ENCODE measurements around the gene BMPR1A.

BMPR1A gene
- 6.7 to 35.9 (median 20.4) reads per million in 9 experiments for total RNA-seq

DNA sequence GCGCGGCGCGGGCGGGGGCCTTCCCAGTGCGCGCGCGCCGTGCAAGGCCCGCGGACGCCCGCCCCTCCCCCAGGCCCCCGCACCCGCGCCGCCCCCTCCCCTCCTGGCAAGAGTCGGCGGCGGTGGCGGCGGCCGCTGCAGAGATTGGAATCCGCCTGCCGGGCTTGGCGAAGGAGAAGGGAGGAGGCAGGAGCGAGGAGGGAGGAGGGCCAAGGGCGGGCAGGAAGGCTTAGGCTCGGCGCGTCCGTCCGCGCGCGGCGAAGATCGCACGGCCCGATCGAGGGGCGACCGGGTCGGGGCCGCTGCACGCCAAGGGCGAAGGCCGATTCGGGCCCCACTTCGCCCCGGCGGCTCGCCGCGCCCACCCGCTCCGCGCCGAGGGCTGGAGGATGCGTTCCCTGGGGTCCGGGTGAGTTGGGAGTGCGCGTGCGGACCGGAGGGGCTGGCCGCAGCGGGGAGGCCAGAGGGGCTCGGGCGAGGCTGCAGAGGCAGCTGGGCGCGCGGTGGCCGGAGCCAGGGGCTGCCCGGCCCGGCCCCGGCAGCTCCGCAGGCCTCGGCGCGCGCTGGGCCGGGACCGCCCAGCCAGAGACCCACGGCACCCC lies at the start of gene BMPR1A:
TSS of gene BMPR1A (plus strand) at position 109 of the 602 bp plus-strand sequence. CDS start 119,400 bp downstream, outside the sequence.
- peak; percentile 53 for ATAC-seq (replicated peaks)

DNA sequence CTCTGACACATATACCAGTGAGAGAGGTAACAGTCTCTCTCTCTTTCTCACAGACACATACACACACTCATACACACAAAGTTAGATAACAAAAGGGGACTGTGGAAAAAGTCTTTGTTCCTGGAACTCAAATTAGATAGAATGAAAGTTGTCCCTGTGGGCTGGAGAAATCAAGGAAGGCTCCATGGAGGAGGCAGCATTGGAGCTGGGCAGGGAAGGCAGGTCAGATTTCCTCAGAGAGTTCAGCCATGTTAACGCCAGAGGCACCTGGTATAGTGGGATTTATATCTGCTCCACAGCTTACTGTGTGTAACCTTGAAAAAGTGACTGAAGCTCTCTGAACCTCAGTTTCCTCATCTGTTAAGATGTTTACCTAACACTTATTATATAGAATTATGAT lies 49.4 kb upstream of the BMPR1A start:
- DNase-seq (no peak), ATAC-seq (replicated peaks) (no peak)
- H3K36me3 Mint-ChIP-seq (ENCODE audit: insufficient read depth) = peaks cover 5% of the 10 kb centered on the region
- peaks cover 0 to 1% of the 10 kb centered on the region in 2 donors for H3K9me3 Mint-ChIP-seq
- H3K27me3 Mint-ChIP-seq = no peaks in the 10 kb centered on the region
- no peak overlapping the region for H3K27ac Mint-ChIP-seq
- H3K4me3 Mint-ChIP-seq = no peak overlapping the region
- peaks cover 2 to 9% of the 10 kb centered on the region in 2 donors for H3K4me1 Mint-ChIP-seq (ENCODE audit: low read depth in 2 of 2)

More for the DNA sequence above, at the start of gene BMPR1A:
- Mint-ChIP-seq H3K9me3 (no peaks in the 10 kb centered on the region), H3K27me3 (no peaks in the 10 kb centered on the region), H3K4me3 (peak within 1 kb of the TSS; percentile 86 to 87), H3K27ac (peak within 1 kb of the TSS; percentile 75 to 85), H3K4me1 (ENCODE audit: low read depth in 2 of 2) (peaks cover 25 to 32% of the 10 kb centered on the region in 2 donors), H3K36me3 (ENCODE audit: insufficient read depth) (peaks cover 5% of the 10 kb centered on the region)
- no peak for DNase-seq

DNA sequence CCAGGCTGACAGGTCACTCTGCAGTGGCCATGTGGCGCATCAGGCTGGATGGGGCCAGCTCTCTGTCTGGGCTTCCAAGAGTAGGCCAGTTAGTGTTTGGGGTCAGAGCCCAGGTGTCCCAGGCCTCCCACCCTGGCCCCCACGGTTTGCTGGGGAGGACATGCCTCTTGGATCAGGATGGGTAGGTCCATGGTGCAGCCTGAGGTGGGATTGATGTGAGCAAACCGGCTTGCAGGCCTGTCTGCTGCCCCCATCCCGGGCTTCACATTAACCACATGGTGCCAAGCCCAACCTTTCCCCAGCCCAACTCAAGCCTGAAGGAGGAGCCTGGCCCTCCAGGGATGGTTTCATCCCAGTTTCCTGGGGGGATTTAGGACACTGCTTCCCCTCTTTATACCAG lies 48.9 kb upstream of the BMPR1A start:
- no peak overlapping the region for H3K27ac Mint-ChIP-seq
- no peak for ATAC-seq (replicated peaks)
- no peaks in the 10 kb centered on the region for H3K27me3 Mint-ChIP-seq
- no peak for DNase-seq
- peaks cover 5% of the 10 kb centered on the region for H3K36me3 Mint-ChIP-seq (ENCODE audit: insufficient read depth)
- H3K9me3 Mint-ChIP-seq = peaks cover 0 to 1% of the 10 kb centered on the region in 2 donors
- peaks cover 6 to 13% of the 10 kb centered on the region in 2 donors for H3K4me1 Mint-ChIP-seq (ENCODE audit: low read depth in 2 of 2)
- no peak overlapping the region for H3K4me3 Mint-ChIP-seq

DNA sequence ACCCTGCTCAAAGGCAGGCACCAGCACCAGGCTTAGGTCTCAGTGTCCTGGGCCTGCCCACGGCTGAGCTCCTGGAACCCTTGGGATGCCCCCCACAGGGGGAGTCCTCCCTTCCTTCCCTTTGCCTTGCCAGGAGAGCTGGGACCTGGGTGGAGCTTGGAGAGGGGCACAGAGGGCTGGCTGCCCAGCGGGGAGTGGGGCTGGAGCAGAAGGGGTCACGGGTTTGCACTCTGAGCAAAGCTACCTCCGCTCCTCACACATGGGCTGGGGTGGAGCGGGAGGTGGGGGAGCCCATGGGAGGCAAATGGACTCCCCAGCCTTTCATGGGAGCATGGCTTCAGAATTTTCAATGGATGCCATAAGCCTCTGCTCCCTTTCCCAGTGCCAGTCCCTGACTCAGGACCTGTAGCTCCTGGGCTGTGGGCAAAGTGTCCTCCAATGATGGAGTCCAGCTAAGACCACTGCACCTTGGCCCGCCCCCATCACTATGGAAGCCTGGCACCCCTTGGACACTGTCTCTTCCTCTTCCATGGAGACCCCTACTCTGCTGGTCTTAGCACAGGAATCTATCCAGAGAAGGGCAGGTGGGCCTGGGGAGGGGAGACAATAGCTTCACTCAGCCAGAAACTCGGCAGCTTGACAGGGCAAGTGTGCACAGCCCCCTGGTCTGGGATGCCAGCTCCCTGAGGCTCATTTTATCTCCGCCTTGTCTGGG lies 48.2 kb upstream of the BMPR1A start:
- peaks cover 6 to 13% of the 10 kb centered on the region in 2 donors for H3K4me1 Mint-ChIP-seq (ENCODE audit: low read depth in 2 of 2)
- H3K27me3 Mint-ChIP-seq = no peaks in the 10 kb centered on the region
- H3K9me3 Mint-ChIP-seq = peaks cover 0 to 1% of the 10 kb centered on the region in 2 donors
- no peak overlapping the region for H3K4me3 Mint-ChIP-seq
- DNase-seq = no peak
- H3K27ac Mint-ChIP-seq = no peak overlapping the region
- H3K36me3 Mint-ChIP-seq (ENCODE audit: insufficient read depth) = peaks cover 5% of the 10 kb centered on the region
- ATAC-seq (replicated peaks) = no peak

DNA sequence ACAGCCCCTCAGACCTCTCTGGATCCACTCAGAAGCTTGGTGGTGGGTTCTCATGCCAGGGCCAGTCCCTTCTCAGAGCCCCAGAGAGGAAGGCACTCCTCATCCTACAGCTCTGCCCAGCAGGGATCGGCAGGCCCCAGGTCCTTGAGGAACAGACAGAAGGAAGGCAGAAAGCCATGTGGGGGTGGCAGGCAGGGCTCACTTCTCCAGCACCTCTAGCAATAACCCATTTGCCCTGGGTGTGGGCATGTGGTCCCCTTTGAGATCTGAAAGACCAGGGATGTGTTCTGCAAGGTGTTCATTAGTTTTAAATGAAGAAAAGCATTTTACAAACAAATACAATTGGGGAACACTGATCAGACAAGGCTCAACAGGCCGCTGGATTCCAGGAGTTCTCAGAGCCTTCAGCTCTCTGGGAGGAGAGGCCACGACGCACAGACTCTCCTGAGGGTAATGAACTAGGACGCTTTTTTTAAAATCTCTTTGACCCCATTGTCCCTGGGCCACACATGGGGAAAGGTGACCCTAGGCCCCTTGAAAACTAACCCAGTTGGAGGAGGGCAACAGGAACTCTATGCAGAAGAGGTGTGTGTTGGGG lies 47.5 kb upstream of the BMPR1A start:
- ATAC-seq (replicated peaks) = no peak
- Mint-ChIP-seq H3K27ac (no peak overlapping the region), H3K4me3 (no peak overlapping the region), H3K36me3 (ENCODE audit: insufficient read depth) (peaks cover 5% of the 10 kb centered on the region), H3K4me1 (ENCODE audit: low read depth in 2 of 2) (peaks cover 6 to 13% of the 10 kb centered on the region in 2 donors), H3K9me3 (peaks cover 0 to 1% of the 10 kb centered on the region in 2 donors), H3K27me3 (no peaks in the 10 kb centered on the region)
- DNase-seq = no peak

- Mint-ChIP-seq H3K4me3 (peak overlapping the region; percentile 71 to 75), H3K27ac (peak overlapping the region; percentile 87 to 95), H3K27me3 (no peaks in the 10 kb centered on the region), H3K36me3 (ENCODE audit: insufficient read depth) (peaks cover 5% of the 10 kb centered on the region), H3K9me3 (peaks cover 0 to 1% of the 10 kb centered on the region in 2 donors), H3K4me1 (ENCODE audit: low read depth in 2 of 2) (peaks cover 6 to 13% of the 10 kb centered on the region in 2 donors)
- ATAC-seq (replicated peaks) (no peak), DNase-seq (no peak)
Observed at GRCh38 chr10:86709396-86710185, 46.8 kb upstream of the BMPR1A start.

GRCh38 chr10:86710987-86711512 lies 45.4 kb upstream of the BMPR1A start:
- ATAC-seq (replicated peaks) (peak; percentile 91), DNase-seq (peak; percentile 77 to 85 (median 84))
- peaks cover 6 to 13% of the 10 kb centered on the region in 2 donors for H3K4me1 Mint-ChIP-seq (ENCODE audit: low read depth in 2 of 2)
- peaks cover 0 to 1% of the 10 kb centered on the region in 2 donors for H3K9me3 Mint-ChIP-seq
- H3K4me3 Mint-ChIP-seq = peak overlapping the region; percentile 71 to 75
- H3K27me3 Mint-ChIP-seq = no peaks in the 10 kb centered on the region
- peaks cover 5% of the 10 kb centered on the region for H3K36me3 Mint-ChIP-seq (ENCODE audit: insufficient read depth)
- H3K27ac Mint-ChIP-seq = peak overlapping the region; percentile 84 to 95

DNA sequence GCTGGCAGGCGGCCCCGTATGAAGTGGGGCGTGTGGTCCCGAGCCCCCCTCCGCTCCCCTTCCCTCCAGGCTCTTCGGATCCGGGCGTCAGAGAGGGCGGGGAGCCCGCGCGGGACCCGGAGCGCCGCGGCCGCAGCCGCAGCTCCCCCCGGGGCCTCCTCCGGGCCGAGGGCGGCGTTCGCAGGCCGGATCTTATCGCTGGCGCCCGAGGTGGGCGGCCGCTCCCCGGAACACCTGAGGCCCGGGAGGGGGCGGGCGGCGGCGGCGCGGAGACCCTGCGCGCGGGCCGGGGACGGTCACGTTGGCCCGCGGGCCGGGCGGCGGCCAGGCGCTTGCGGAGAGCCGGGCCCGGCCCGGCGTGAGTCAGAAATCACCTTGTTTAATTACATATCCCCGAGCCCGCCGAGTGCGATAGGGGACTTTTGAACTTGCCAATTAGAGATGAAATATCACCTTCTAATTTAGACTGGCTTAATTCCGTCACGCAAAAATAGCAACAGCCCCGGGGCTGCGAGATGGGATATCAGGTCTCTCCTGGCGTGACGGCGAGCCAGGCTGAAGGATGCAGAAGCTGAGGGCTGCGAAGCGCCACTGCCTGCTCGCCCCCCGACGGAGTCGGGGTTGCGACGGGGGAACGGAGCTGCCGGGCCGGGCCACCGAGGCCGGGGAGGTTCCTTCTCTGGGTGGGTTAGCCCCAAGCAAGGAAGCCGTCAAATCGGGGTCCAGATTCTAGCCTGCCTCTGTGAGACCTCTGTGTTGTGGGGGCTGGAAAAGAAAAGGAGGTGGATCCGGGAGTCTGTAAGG lies 44.7 kb upstream of the BMPR1A start:
- peaks cover 5% of the 10 kb centered on the region for H3K36me3 Mint-ChIP-seq (ENCODE audit: insufficient read depth)
- H3K27ac Mint-ChIP-seq = peak overlapping the region; percentile 84 to 95
- H3K4me3 Mint-ChIP-seq = peak overlapping the region; percentile 77 to 78
- H3K4me1 Mint-ChIP-seq (ENCODE audit: low read depth in 2 of 2) = peaks cover 6 to 13% of the 10 kb centered on the region in 2 donors
- DNase-seq (peak; percentile 23 to 47 (median 47)), ATAC-seq (replicated peaks) (peak; percentile 62)
- H3K27me3 Mint-ChIP-seq = no peaks in the 10 kb centered on the region
- peaks cover 0 to 1% of the 10 kb centered on the region in 2 donors for H3K9me3 Mint-ChIP-seq

DNA sequence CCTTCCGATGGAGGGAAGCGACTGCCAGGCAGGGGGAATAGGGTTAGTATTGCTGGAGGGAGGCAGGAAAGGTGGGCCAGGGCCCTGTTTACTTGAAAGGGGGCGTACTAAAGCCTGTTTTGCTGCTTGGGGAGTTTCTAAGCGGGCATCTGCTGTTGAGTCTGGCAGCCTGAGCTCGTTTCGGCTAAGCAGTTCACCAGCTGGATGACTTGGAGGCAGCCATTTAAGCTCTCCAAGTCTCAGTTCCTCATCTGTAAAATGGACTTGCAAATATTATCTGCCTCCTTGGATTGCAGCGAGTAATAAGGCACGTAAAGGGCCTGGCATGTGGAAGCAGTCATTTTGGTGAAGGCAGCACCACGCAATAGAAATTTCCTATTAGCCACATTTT lies 44.1 kb upstream of the BMPR1A start:
- H3K36me3 Mint-ChIP-seq (ENCODE audit: insufficient read depth) = peaks cover 5% of the 10 kb centered on the region

GRCh38 chr10:86715156-86715795 lies 41.1 kb upstream of the BMPR1A start:
- peaks cover 6 to 9% of the 10 kb centered on the region in 2 donors for H3K4me1 Mint-ChIP-seq (ENCODE audit: low read depth in 2 of 2)
- H3K9me3 Mint-ChIP-seq = no peaks in the 10 kb centered on the region
- no peak overlapping the region for H3K27ac Mint-ChIP-seq
- DNase-seq (no peak), ATAC-seq (replicated peaks) (no peak)
- no peak overlapping the region for H3K4me3 Mint-ChIP-seq
- H3K36me3 Mint-ChIP-seq (ENCODE audit: insufficient read depth) = peaks cover 5% of the 10 kb centered on the region
- H3K27me3 Mint-ChIP-seq = peaks cover under 1 to 10% of the 10 kb centered on the region in 2 donors

More for the DNA sequence above, 44.1 kb upstream of the BMPR1A start:
- peaks cover 6 to 13% of the 10 kb centered on the region in 2 donors for H3K4me1 Mint-ChIP-seq (ENCODE audit: low read depth in 2 of 2)
- no peaks in the 10 kb centered on the region for H3K27me3 Mint-ChIP-seq
- DNase-seq = no peak
- ATAC-seq (replicated peaks) = no peak
- peaks cover 0 to 1% of the 10 kb centered on the region in 2 donors for H3K9me3 Mint-ChIP-seq
- H3K4me3 Mint-ChIP-seq = peak overlapping the region; percentile 77 to 78
- H3K27ac Mint-ChIP-seq = peak overlapping the region; percentile 84 to 89

GRCh38 chr10:86715836-86716235 lies 40.6 kb upstream of the BMPR1A start:
- peaks cover 5 to 6% of the 10 kb centered on the region in 2 donors for H3K4me1 Mint-ChIP-seq (ENCODE audit: low read depth in 2 of 2)
- H3K36me3 Mint-ChIP-seq (ENCODE audit: insufficient read depth) = peaks cover under 1% of the 10 kb centered on the region
- no peak overlapping the region for H3K27ac Mint-ChIP-seq
- no peaks in the 10 kb centered on the region for H3K9me3 Mint-ChIP-seq
- no peak overlapping the region for H3K4me3 Mint-ChIP-seq
- no peak for ATAC-seq (replicated peaks)
- no peak for DNase-seq
- peaks cover 6 to 16% of the 10 kb centered on the region in 2 donors for H3K27me3 Mint-ChIP-seq

GRCh38 chr10:86716466-86716865 lies 40.0 kb upstream of the BMPR1A start:
- DNase-seq (no peak), ATAC-seq (replicated peaks) (no peak)
- Mint-ChIP-seq H3K4me1 (ENCODE audit: low read depth in 2 of 2) (peaks cover 3 to 6% of the 10 kb centered on the region in 2 donors), H3K9me3 (no peaks in the 10 kb centered on the region), H3K27ac (no peak overlapping the region), H3K27me3 (peaks cover 7 to 22% of the 10 kb centered on the region in 2 donors), H3K4me3 (no peak overlapping the region), H3K36me3 (ENCODE audit: insufficient read depth) (no peaks in the 10 kb centered on the region)

Measured in effector memory CD8-positive, alpha-beta T cell (primary cell).